Stimulated activated naive CD8-positive, alpha-beta T cell treated with anti-CD3 and anti-CD28 coated beads, Interleukin-15, Interleukin-2, amounts not matched to agents 100 U/mL and 50 U/mL, for 24 hours (primary cell): ENCODE measurements around the gene PNMA6F.

ENCODE experiments used
- ATAC-seq: fragments of 150-1000 bp; cut with Tn5 transposase; one replicate; pipeline ENCODE4 v1.10.0; 2021
- DNase-seq: peaks from one replicate; pipeline ENCODE4 v3.0.0; 2021

PNMA6F gene

DNA sequence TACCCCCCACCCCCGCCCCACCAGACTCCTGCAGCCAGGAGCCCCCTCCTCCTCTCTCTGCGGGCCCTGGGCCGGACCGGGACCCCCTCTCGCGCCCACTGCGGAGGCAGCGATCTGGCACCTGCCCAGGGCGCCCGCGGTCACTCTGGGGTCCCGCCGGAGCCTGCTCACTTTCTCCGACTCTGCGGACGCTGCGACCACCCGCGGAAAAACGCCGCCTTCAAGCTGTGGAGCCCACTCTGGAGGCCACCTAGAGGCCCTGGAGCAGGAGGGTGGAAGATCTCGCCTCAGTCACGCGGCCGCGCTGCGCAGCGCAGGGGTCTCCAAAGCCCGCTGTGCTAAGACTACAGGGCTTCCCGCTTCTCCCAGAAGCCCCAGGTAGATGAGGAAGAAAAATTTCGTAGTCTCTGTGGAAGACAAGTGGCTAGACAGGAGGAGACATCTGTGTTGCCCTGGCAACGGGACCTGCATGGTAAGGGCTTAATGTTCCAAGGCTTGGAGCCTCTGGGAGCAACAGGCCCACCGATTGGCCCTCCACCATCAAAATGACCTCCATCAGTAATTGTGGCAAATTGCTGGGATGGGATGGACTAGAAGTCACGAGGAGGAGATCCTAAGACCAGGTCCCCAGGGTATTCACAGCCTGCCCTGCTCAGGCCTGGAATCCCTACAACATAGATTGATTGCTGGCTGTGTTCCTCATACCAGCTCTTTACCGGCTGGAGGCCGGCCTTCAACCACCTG is at the start of gene PNMA6F:
Gene PNMA6F (minus strand): TSS at position 387 of the 744 bp plus-strand sequence. CDS start 1,093 bp downstream, outside the sequence.
- no peak for ATAC-seq
- DNase-seq: no peak

DNA sequence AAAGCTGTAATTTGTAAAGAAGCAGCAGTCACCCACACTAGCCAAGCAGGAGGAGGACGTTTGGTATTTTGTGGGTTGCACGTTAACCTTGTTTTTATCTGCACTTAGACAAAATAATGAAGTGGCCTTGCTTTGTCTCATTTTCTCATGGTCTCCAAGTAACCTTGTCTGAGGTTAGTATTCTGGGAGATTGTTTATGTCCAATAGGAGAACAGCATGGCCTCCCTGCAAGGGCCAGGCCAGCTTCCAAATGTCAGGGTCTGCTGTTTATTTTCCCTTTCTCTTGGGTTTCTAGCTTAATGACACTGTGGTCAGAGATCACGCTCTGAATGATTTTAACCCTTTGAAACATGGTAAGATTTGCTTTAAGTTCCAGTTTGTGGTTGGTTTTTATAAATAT is 49.7 kb upstream of the PNMA6F start:
- DNase-seq: no peak
- ATAC-seq: no peak

GRCh38 chrX:153370293-153371055 is 48.9 kb upstream of the PNMA6F start:
- no peak for ATAC-seq
- no peak for DNase-seq

DNA sequence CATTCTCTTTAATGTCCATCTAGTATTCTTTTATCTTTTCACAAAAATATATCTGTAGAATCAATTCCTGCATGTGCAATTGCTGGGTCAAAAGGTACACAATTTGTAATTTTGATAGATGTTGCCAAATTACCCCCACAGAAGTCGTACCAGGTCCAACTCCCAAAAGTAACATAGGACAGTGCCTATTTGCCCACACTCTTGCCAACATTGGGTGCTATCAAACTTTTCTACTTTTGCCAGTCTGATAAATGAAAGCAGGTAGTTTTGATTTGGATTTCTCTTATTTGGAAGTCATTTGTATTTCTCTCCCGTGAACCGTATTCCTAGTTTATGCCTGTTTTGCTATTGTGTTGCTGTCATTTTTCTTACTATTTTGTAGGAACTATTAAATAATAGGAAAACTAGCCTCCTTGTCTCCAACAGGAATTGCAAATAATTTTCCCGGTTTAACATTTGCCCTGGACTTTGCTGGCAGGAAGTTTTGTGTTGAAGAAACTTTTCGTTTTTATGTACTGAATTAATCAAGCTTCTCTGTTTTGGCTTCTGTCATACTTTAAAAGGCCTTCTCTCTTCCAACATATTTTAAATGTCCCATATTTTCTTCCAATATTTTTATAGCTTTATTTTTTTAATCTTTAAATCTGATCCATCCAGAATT is 45.4 kb upstream of the PNMA6F start:
- DNase-seq (no peak), ATAC-seq (no peak)

GRCh38 chrX:153366119-153366518 is 44.6 kb upstream of the PNMA6F start:
- ATAC-seq (no peak), DNase-seq (no peak)

- ATAC-seq (no peak), DNase-seq (no peak)
Observed at GRCh38 chrX:153365670-153366069, 44.1 kb upstream of the PNMA6F start.

GRCh38 chrX:153361781-153362397 is 40.3 kb upstream of the PNMA6F start:
- no peak for DNase-seq

DNA sequence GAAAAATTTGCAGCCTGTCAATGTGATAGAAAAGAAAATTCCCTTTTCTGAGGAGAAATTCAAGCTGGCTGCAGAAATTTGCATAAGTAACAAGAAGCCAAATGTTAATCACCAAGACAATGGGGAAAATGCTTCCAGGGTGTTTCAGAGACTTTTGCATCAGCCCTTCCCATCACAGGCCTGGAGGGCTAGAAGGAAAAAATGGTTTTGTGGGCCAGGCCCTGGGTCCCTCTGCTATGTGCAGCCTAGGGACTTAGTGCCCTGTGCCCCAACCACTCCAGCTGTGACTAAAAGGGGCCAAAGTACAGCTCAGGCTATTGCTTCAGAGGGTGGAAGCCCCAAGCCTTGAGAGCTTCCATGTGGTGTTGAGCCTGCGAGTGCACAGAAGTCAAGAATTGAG is 36.3 kb upstream of the PNMA6F start:
- DNase-seq (no peak), ATAC-seq (no peak)

More at GRCh38 chrX:153361781-153362397, 40.3 kb upstream of the PNMA6F start:
- ATAC-seq: no peak

DNA sequence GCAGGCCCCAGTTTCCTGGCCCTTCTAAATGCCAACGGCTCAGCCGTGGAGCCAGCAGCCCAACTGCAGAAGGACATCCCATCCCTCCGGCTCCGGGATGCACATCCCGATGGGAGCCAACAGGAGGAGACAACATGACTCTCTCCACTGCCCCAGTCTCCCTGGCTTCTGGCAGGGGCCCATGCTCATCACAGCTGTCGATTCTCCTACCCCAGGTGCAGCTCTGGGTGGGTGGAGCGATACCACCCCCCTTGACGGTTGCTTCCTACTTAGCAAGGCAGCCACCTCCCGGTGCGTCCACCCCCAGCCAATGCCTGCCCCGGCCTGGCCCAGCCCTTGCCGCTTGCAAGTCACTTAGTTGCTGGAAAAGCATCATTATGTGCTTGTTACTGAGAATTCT is 31.8 kb upstream of the PNMA6F start:
- DNase-seq (no peak), ATAC-seq (no peak)

DNA sequence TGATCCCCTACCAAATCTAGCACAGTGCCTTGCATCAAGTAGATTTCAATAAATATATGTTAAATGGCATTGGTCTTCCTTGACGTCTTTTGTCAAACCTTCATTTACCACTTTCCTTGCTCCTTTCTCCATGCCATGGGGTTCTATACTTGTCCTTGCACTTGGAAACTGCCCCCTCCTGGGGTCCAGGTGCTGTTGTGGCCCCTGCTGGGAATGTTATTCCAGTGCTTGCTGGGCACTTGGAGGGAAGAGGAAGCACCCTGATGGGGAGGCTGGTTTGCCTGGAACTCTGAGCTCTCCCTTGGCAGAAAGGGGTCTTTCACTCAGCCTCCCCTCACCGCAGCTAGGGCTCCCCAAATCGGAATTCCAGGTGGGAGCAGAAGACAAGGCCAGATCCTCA is 31.3 kb upstream of the PNMA6F start:
- ATAC-seq (no peak), DNase-seq (no peak)

GRCh38 chrX:153351981-153352380 is 30.4 kb upstream of the PNMA6F start:
- ATAC-seq: no peak
- no peak for DNase-seq

DNA sequence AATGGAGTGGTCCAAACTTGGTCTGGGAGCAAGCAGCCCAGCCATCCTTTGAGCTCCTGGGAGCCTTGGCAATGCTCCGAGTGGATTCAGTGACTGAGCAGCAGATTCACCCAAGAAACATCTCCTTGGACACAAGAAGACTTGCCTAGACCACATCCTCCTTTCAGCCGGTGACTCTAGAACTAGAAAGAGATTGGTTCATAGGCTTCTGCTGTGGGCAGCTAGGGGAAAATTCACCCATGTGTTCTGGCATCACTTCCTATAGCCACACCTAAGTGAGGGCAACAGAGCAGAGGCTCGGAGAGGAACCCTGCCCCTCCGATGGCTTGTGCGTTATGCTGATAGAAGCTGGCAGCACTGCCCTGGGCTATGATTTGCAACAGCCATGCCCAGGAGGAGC is 28.4 kb upstream of the PNMA6F start:
- ATAC-seq: no peak
- DNase-seq: no peak

DNA sequence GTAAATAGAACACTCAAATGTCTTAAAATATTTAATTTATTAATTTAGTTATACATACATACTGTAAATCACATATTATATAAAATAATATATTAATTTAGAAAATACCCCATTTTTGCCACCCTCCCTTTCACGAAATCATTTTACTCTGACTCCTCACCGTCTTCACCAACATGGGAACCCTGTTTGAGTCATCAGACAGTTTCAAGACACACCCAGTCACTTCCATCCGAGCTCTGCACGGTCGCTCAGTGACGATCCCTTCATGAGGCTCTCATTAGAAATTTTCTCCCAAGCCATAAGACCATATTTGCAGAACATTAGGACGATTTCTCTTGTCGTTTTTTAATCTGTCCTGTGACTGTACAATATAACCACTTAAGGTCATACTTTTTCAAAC is 26.9 kb upstream of the PNMA6F start:
- no peak for ATAC-seq
- DNase-seq: no peak

- ATAC-seq (no peak), DNase-seq (no peak)
Observed at GRCh38 chrX:153347530-153347929, 26.0 kb upstream of the PNMA6F start.

- ATAC-seq: no peak
Observed at GRCh38 chrX:153343674-153344073, 22.1 kb upstream of the PNMA6F start.

DNA sequence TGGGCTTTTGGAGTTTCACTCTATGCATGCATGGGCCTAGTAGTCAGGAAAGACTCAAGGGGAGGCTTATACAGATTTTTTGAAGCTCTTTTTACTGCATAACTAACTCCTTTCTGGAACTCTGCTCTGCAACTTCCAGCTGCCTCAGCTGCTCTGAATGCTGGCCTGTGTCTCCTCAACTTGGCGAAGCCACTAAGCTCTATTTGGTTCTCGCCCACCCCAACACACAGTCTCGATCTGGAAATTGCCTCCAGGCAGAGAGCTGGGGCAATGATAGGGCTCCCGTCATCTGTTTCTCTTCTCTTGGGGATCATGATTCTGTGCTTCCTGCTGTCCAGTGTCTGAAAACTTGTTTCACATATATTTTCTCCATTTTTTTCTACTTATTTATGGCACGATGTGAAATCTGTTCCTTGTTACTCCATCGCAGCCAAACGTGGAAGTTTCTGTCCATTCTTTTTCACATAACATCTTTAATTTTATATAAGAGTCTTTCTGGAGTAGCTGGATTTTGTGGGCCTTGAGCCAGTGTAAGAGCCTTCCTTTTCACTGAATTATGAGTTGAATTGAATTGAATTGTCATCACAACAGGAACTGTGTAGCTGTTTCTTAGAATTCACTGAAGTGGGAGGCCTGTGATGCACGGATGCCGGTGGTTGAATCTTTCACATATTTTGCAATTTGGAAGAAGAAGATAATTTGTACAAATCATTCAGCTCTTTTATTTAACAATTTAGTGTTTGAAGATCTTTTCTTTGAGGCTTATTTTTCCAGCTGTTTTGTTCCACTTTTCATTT is 21.4 kb upstream of the PNMA6F start:
- no peak for DNase-seq
- ATAC-seq: no peak

More at GRCh38 chrX:153343674-153344073, 22.1 kb upstream of the PNMA6F start:
- no peak for DNase-seq

GRCh38 chrX:153340111-153340510 is 18.5 kb upstream of the PNMA6F start:
- no peak for ATAC-seq

GRCh38 chrX:153339662-153340061 is 18.1 kb upstream of the PNMA6F start:
- DNase-seq: no peak
- ATAC-seq: no peak

More at GRCh38 chrX:153340111-153340510, 18.5 kb upstream of the PNMA6F start:
- no peak for DNase-seq

DNA sequence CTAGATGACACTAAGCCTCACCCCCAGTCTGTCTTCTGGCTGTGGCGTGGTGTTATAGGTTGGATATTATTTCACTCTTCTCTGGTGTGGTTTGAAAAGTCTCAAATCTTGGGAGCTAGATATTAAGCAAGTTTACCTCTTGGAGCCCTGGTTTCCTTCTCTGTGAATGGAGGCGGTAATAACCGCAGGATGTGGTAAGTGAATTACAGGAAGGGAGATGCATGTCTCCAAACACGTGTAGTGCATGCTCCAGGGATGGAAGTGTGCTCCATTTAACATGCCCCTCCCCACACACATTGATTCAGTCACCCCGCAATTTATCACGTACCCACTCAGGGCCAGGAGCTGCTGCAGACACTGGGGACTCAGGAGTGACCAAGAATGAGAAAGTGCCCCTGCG is 17.3 kb upstream of the PNMA6F start:
- ATAC-seq (no peak), DNase-seq (no peak)

- DNase-seq: no peak
Observed at GRCh38 chrX:153336988-153337387, 15.4 kb upstream of the PNMA6F start.

GRCh38 chrX:153336121-153336894 is 14.7 kb upstream of the PNMA6F start:
- ATAC-seq (no peak), DNase-seq (no peak)

More at GRCh38 chrX:153336988-153337387, 15.4 kb upstream of the PNMA6F start:
- no peak for ATAC-seq
